Measurements from ENCODE around the gene DAAM2. TPM values are rescaled to one million over a fixed set of nuclear protein-coding genes. Genes with fewer than 3 reads are reported as not detected.

DAAM2 gene
- total and polyA plus RNA-seq, 9 of the 15 experiments (the other 6 are each of a cell fraction or from before 2014, with no cell fraction given), result 0.01 to 0.07 TPM; not detected in 7

DNA sequence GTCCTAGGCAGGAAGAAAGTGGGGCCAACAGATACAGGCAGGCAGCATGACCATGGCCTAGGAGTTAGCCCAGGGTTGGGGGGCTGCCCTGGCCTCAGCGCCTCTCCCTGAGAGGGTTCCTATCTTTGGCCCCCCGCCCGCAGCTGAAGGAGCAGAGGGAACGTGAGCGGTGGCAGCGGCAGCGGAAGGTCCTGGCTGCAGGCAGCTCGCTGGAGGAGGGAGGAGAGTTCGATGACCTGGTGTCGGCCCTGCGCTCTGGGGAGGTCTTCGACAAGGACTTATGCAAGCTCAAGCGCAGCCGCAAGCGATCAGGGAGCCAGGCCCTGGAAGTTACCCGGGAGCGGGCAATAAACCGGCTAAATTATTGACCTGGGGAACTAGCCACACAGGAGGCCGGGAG is 109.5 kb downstream of the DAAM2 start:
- Histone ChIP-seq H3K4me2 (ENCODE audit: insufficient read depth, low read length) (no peak overlapping the region), H3K9ac (ENCODE audit: insufficient read depth in 1 of 2, low read depth in 2 of 2, low read length in 2 of 2) (no peak overlapping the region), H3K27ac (ENCODE audit: extremely low read depth, low read depth, low read length) (no peak overlapping the region), H4K20me1 (replicated peaks; ENCODE audit: control insufficient read depth, insufficient read depth, low read length) (peaks cover 3% of the 10 kb centered on the region), H3K4me3 (no peak overlapping the region), H3K9me1 (ENCODE audit: control insufficient read depth, insufficient read depth, low read length) (no peaks in the 10 kb centered on the region), H3K9me3 (replicated peaks; ENCODE audit: control insufficient read depth, insufficient read depth, low read depth, low read length) (no peaks in the 10 kb centered on the region), H3K4me1 (replicated peaks in 1 of 2; ENCODE audit: control insufficient read depth in 2 of 2, insufficient read depth in 2 of 2, low read length in 2 of 2) (peaks cover 0 to 4% of the 10 kb centered on the region in 2 experiments; a peak in 1 of 5 replicates), H3K36me3 (ENCODE audit: control insufficient read depth, insufficient read depth, low read length) (no peaks in the 10 kb centered on the region), H3K79me2 (ENCODE audit: control insufficient read depth, insufficient read depth, low read length) (no peaks in the 10 kb centered on the region), H2AFZ (ENCODE audit: low read depth, low read length) (no peak overlapping the region), H3K27me3 (ENCODE audit: control insufficient read depth in 2 of 2, insufficient read depth in 2 of 2, low read length in 2 of 2) (peaks cover 6 to 53% of the 10 kb centered on the region in 2 experiments)
- 5% methylated on average over 19 of the region's 19 CpGs for WGBS (ENCODE audit: insufficient coverage, low coverage, missing lambda C conversion rate)
- TF ChIP-seq POLR2G (IDR thresholded peaks at IDR 0.05; ENCODE audit: low read depth, low read length) (peak; percentile 53; the same call in 1 of the 2 replicates), SMARCB1 (IDR thresholded peaks at IDR 0.05; ENCODE audit: insufficient read length, low read depth) (no peak)
- TF ChIP-seq, protein P1, sequence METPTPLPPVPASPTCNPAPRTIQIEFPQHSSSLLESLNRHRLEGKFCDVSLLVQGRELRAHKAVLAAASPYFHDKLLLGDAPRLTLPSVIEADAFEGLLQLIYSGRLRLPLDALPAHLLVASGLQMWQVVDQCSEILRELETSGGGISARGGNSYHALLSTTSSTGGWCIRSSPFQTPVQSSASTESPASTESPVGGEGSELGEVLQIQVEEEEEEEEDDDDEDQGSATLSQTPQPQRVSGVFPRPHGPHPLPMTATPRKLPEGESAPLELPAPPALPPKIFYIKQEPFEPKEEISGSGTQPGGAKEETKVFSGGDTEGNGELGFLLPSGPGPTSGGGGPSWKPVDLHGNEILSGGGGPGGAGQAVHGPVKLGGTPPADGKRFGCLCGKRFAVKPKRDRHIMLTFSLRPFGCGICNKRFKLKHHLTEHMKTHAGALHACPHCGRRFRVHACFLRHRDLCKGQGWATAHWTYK (CRISPR knock-in tag; IDR thresholded peaks at IDR 0.05), result 0 out of 2 replicates have a peak, but pooled peaks have one; percentile 18
- DNase-seq (ENCODE audit: extremely low read depth in 1 of 4, low spot score in 3 of 4) (no peak), FAIRE-seq (no peak), ATAC-seq (no peak)
- POLR2A ChIA-PET, result no interaction called here
- intact Hi-C loops (cut with micrococcal nuclease), result no loop called here
- CTCF ChIA-PET (ENCODE audit: low intra/inter-chr PET ratio), result no interaction called here
- in situ Hi-C loops (cut with MboI), result no loop called here
- no TSS peak for BruUV-seq (replicated peaks)

DNA sequence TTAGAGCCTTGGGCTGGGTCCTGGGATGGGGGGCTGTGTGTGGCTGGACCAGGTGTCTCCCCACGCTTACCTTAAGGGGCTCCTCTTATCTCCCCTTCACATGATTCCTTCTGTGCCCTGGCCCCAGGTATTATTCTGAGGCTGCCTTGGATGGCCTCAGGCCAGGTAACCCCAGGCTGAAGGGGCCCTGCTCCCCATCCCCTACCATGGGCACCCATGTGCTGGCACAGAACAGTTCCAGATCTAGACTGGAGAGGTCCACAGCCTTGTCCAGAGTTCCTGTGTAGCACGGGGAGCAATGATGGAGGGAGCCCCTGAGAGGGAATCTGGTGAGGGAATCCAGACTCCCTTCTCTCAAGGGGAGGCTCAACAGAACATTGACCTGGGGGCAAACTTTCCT is 110.0 kb downstream of the DAAM2 start:
- no peak overlapping the region for H3K9ac ChIP-seq (ENCODE audit: insufficient read depth in 1 of 2, low read depth in 2 of 2, low read length in 2 of 2)
- intact Hi-C loops (cut with micrococcal nuclease), result no loop called here
- ATAC-seq (no peak), FAIRE-seq (no peak), DNase-seq (ENCODE audit: extremely low read depth in 1 of 4, low spot score in 3 of 4) (no peak)
- H3K4me3 ChIP-seq, result no peak overlapping the region
- CTCF ChIA-PET (ENCODE audit: low intra/inter-chr PET ratio), result no interaction called here
- H4K20me1 ChIP-seq (replicated peaks; ENCODE audit: control insufficient read depth, insufficient read depth, low read length), result peaks cover 3% of the 10 kb centered on the region
- H3K27ac ChIP-seq (ENCODE audit: extremely low read depth, low read depth, low read length), result no peak overlapping the region
- no TSS peak for BruUV-seq (replicated peaks)
- H3K27me3 ChIP-seq (ENCODE audit: control insufficient read depth in 2 of 2, insufficient read depth in 2 of 2, low read length in 2 of 2), result peaks cover 4 to 50% of the 10 kb centered on the region in 2 experiments
- H2AFZ ChIP-seq (ENCODE audit: low read depth, low read length), result no peak overlapping the region
- no peaks in the 10 kb centered on the region for H3K9me1 ChIP-seq (ENCODE audit: control insufficient read depth, insufficient read depth, low read length)
- in situ Hi-C loops (cut with MboI), result no loop called here
- H3K4me2 ChIP-seq (ENCODE audit: insufficient read depth, low read length), result no peak overlapping the region
- WGBS (ENCODE audit: insufficient coverage, low coverage, missing lambda C conversion rate), result 0% methylated on average over 2 of the region's 2 CpGs
- no peaks in the 10 kb centered on the region for H3K36me3 ChIP-seq (ENCODE audit: control insufficient read depth, insufficient read depth, low read length)
- H3K4me1 ChIP-seq (replicated peaks in 1 of 2; ENCODE audit: control insufficient read depth in 2 of 2, insufficient read depth in 2 of 2, low read length in 2 of 2), result peaks cover 0 to 4% of the 10 kb centered on the region in 2 experiments; a peak in 1 of 5 replicates
- H3K79me2 ChIP-seq (ENCODE audit: control insufficient read depth, insufficient read depth, low read length), result no peaks in the 10 kb centered on the region
- H3K9me3 ChIP-seq (replicated peaks; ENCODE audit: control insufficient read depth, insufficient read depth, low read depth, low read length), result no peaks in the 10 kb centered on the region
- POLR2A ChIA-PET, result no interaction called here
- TF ChIP-seq PHF20 (IDR thresholded peaks at IDR 0.05; ENCODE audit: partially characterized antibody) (no peak), ZSCAN32 (CRISPR knock-in tag; IDR thresholded peaks at IDR 0.05) (no peak), ZKSCAN8 (CRISPR knock-in tag; IDR thresholded peaks at IDR 0.05) (no peak), CBX1 (IDR thresholded peaks at IDR 0.05; ENCODE audit: low read depth) (no peak), ETV6 (IDR thresholded peaks at IDR 0.05; ENCODE audit: borderline replicate concordance in 1 of 2, low read depth in 2 of 2, low read length in 1 of 2) (no peak), ETV6 (CRISPR knock-in tag; IDR thresholded peaks at IDR 0.05; ENCODE audit: borderline replicate concordance) (no peak), ZNF79 (CRISPR knock-in tag; IDR thresholded peaks at IDR 0.05; ENCODE audit: low read depth) (no peak), KLF16 (IDR thresholded peaks at IDR 0.05) (no peak), RFX5 (IDR thresholded peaks at IDR 0.05; ENCODE audit: low read depth, low read length) (no peak), GATA2 (CRISPR knock-in tag; IDR thresholded peaks at IDR 0.05) (no peak), STAT5B (CRISPR knock-in tag; IDR thresholded peaks at IDR 0.05) (no peak)
- TF ChIP-seq, protein P2, sequence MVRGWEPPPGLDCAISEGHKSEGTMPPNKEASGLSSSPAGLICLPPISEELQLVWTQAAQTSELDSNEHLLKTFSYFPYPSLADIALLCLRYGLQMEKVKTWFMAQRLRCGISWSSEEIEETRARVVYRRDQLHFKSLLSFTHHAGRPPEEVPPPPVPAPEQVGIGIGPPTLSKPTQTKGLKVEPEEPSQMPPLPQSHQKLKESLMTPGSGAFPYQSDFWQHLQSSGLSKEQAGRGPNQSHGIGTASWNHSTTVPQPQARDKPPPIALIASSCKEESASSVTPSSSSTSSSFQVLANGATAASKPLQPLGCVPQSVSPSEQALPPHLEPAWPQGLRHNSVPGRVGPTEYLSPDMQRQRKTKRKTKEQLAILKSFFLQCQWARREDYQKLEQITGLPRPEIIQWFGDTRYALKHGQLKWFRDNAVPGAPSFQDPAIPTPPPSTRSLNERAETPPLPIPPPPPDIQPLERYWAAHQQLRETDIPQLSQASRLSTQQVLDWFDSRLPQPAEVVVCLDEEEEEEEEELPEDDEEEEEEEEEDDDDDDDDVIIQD (CRISPR knock-in tag; IDR thresholded peaks at IDR 0.05), result no peak
